Tibial nerve (tissue), 4 donors: ENCODE measurements around the gene ART1.

Experiments used
- CTCF ChIP-seq, 5 experiments: fragments of 200-600 bp in 3 of 5; fragments of 450-650 bp in 2 of 5; sonication (generic) in 3 of 5; IDR thresholded peaks; one replicate each; pipeline ENCODE4 v1.5.1; 2016 to 2019; ENCODE audit warnings: antibody characterized with exemption in 5 of 5, mild to moderate bottlenecking in 3 of 5, moderate library complexity in 2 of 5
- EP300 ChIP-seq, 2 donors: sonication (generic); formaldehyde crosslinking; IDR thresholded peaks; one replicate each; pipeline ENCODE4 v1.6.1; 2017; ENCODE audit warnings: antibody characterized with exemption in 2 of 2, mild to moderate bottlenecking in 1 of 2
- POLR2A ChIP-seq, 2 donors: fragments of 450-650 bp; IDR thresholded peaks; one replicate each; pipeline ENCODE4 v1.6.1; 2017; ENCODE audit warnings: antibody characterized with exemption in 2 of 2, mild to moderate bottlenecking in 2 of 2, moderate library complexity in 2 of 2

- TF ChIP-seq CTCF (IDR thresholded peaks at IDR 0.05) (no peak), POLR2A (IDR thresholded peaks at IDR 0.05) (no peak), EP300 (IDR thresholded peaks at IDR 0.05) (no peak)
Observed at GRCh38 chr11:3605283-3605662, 39.7 kb upstream of the ART1 start.
